NCI-H1105 treated with DMSO at 0.1 percent for 48 hours (cell line): ENCODE measurements around the gene TMUB1.
"Not testable (repeated sequence)": the region's sequence is repeated elsewhere in the genome, so short reads cannot be mapped to it uniquely, and the experiment has no call there.

Source experiments
- DNase-seq: peaks from one replicate; lab custom pipeline; 2025; lab: John Stamatoyannopoulos, UW

Gene TMUB1

GRCh38 chr7:151053096-151053495 lies 30.2 kb downstream of the TMUB1 start:
- no peak for DNase-seq

- DNase-seq, result no peak
Measured at GRCh38 chr7:151051108-151051507, 32.2 kb downstream of the TMUB1 start.

- DNase-seq, result no peak
Measured at GRCh38 chr7:151048911-151049463, 34.3 kb downstream of the TMUB1 start.

GRCh38 chr7:151047976-151048815 lies 35.1 kb downstream of the TMUB1 start, which contains the start of gene ASIC3:
Gene ASIC3, plus strand, starts transcription at chr7:151048531. Its CDS starts 355 bp downstream, at chr7:151048886.
- no peak for DNase-seq

- peak; percentile 10 for DNase-seq
Measured at GRCh38 chr7:151046603-151047573, 36.4 kb downstream of the TMUB1 start.

- no peak for DNase-seq
Measured at GRCh38 chr7:151045967-151046366, 37.3 kb downstream of the TMUB1 start.

GRCh38 chr7:151045262-151045661 lies 38.0 kb downstream of the TMUB1 start:
- DNase-seq, result no peak

- DNase-seq, result no peak
Measured at GRCh38 chr7:151043959-151044358, 39.3 kb downstream of the TMUB1 start.

GRCh38 chr7:151043449-151043848 lies 39.8 kb downstream of the TMUB1 start:
- DNase-seq, result not testable (repeated sequence)

- DNase-seq, result no peak
Measured at GRCh38 chr7:151040616-151041375, 42.5 kb downstream of the TMUB1 start.

- DNase-seq, result no peak
Measured at GRCh38 chr7:151039850-151040548, 43.3 kb downstream of the TMUB1 start.

- DNase-seq, result no peak
Measured at GRCh38 chr7:151038951-151039849, 44.1 kb downstream of the TMUB1 start.

GRCh38 chr7:151035902-151036301 lies 47.4 kb downstream of the TMUB1 start:
- no peak for DNase-seq

GRCh38 chr7:151035026-151035717 lies 48.1 kb downstream of the TMUB1 start:
- DNase-seq, result no peak

GRCh38 chr7:151034312-151035025 lies 48.8 kb downstream of the TMUB1 start:
- DNase-seq, result no peak

- no peak for DNase-seq
Measured at GRCh38 chr7:151033864-151034249, 49.4 kb downstream of the TMUB1 start.

GRCh38 chr7:151032936-151033863 lies 50.1 kb downstream of the TMUB1 start:
- no peak for DNase-seq
